VCaP (cell line): ENCODE data around the gene MAPK7.

Experiments used
- H3K27ac ChIP-seq: fragments of 450-650 bp; 2 replicates; pipeline ENCODE4 v1.5.1; 2017
- CTCF ChIP-seq: fragments of 450-650 bp; conservative IDR thresholded peaks from 2 replicates; pipeline ENCODE4 v1.5.1; 2017; ENCODE audit warnings: mild to moderate bottlenecking, moderate library complexity

Gene MAPK7

GRCh38 chr17:19418251-19418992 is 40.1 kb downstream of the MAPK7 start:
- H3K27ac ChIP-seq, result no peak overlapping the region
- TF ChIP-seq CTCF, result no peak

GRCh38 chr17:19421219-19421618 is 42.9 kb downstream of the MAPK7 start:
- no peak for TF ChIP-seq CTCF
- no peak overlapping the region for H3K27ac ChIP-seq

GRCh38 chr17:19421926-19422325 is 43.6 kb downstream of the MAPK7 start:
- H3K27ac ChIP-seq, result no peak overlapping the region
- no peak for TF ChIP-seq CTCF

- TF ChIP-seq CTCF, result no peak
- peak overlapping the region; percentile 58 for H3K27ac ChIP-seq
These were observed 46.9 kb downstream of the MAPK7 start for GRCh38 chr17:19424934-19425868.

- no peak overlapping the region for H3K27ac ChIP-seq
- no peak for TF ChIP-seq CTCF
These were observed 48.3 kb downstream of the MAPK7 start for GRCh38 chr17:19426631-19427030.

- no peak for TF ChIP-seq CTCF
These were observed 53.4 kb downstream of the MAPK7 start for GRCh38 chr17:19431691-19432090.

More at GRCh38 chr17:19431691-19432090, 53.4 kb downstream of the MAPK7 start:
- H3K27ac ChIP-seq, result no peak overlapping the region
